Neural cell (in vitro differentiated cells): ENCODE measurements around the gene DLG2.

Source experiments
- CTCF ChIP-seq: fragments of 450-650 bp; IDR thresholded peaks from 2 replicates; pipeline ENCODE4 v1.5.1; 2014; ENCODE audit warnings: antibody characterized with exemption, mild to moderate bottlenecking, moderate library complexity; ENCODE audit not compliant: poor library complexity, severe bottlenecking
- EP300 ChIP-seq: fragments of 450-650 bp; conservative IDR thresholded peaks from 2 replicates; pipeline ENCODE4 v1.6.1; 2014; ENCODE audit warnings: antibody characterized with exemption, mild to moderate bottlenecking, moderate library complexity; ENCODE audit not compliant: poor library complexity, severe bottlenecking
- EZH2 ChIP-seq: fragments of 200-600, 300-800 bp; shearing (Covaris generic), sonication (generic); IDR thresholded peaks from 2 replicates; pipeline ENCODE4 v1.6.1; 2014; ENCODE audit warnings: antibody characterized with exemption, low read length, borderline replicate concordance, mild to moderate bottlenecking; ENCODE audit not compliant: insufficient read depth, poor library complexity, severe bottlenecking
- MXI1 ChIP-seq: fragments of 450-650 bp; conservative IDR thresholded peaks from 2 replicates; pipeline ENCODE4 v1.6.1; 2014; ENCODE audit warnings: antibody characterized with exemption, mild to moderate bottlenecking; ENCODE audit not compliant: poor library complexity, severe bottlenecking
- POLR2AphosphoS5 ChIP-seq: IDR thresholded peaks from 2 replicates; pipeline ENCODE4 v1.6.1; 2012
- RAD21 ChIP-seq: fragments of 450-650 bp; conservative IDR thresholded peaks from 2 replicates; pipeline ENCODE4 v1.6.1; 2014; ENCODE audit warnings: antibody characterized with exemption, mild to moderate bottlenecking, moderate library complexity
- REST ChIP-seq: IDR thresholded peaks from 2 replicates; pipeline ENCODE4 v1.6.1; 2012; ENCODE audit warnings: borderline replicate concordance
- SMC3 ChIP-seq: fragments of 450-650 bp; conservative IDR thresholded peaks from 2 replicates; pipeline ENCODE4 v1.6.1; 2014; ENCODE audit warnings: antibody characterized with exemption, mild to moderate bottlenecking, moderate library complexity; ENCODE audit not compliant: poor library complexity
- TAF1 ChIP-seq: IDR thresholded peaks from 2 replicates; pipeline ENCODE4 v1.6.1; 2012; ENCODE audit warnings: low read depth

- TF ChIP-seq POLR2AphosphoS5 (no peak), CTCF (no peak), TAF1 (no peak), MXI1 (no peak), EP300 (no peak), SMC3 (no peak), EZH2 (no peak), REST (no peak), RAD21 (no peak)
These were observed 395.6 kb downstream of the DLG2 start for GRCh38 chr11:85231588-85231987.
